Thyroid gland (tissue), 4 donors: Measurements from ENCODE around the gene LRRC8B.

Experiments used
- CTCF ChIP-seq, 6 experiments: fragments of 200-600 bp in 3 of 6; fragments of 450-650 bp in 3 of 6; sonication (generic) in 3 of 6; IDR thresholded peaks; one replicate each; pipeline ENCODE4 v1.5.1; 2016 to 2019; ENCODE audit warnings: antibody characterized with exemption in 6 of 6, mild to moderate bottlenecking in 2 of 6, inconsistent platforms in 1 of 6, moderate library complexity in 1 of 6
- POLR2A ChIP-seq, 2 donors: fragments of 450-650 bp; IDR thresholded peaks; one replicate each; pipeline ENCODE4 v1.6.1; 2017; ENCODE audit warnings: antibody characterized with exemption in 2 of 2, mild to moderate bottlenecking in 2 of 2, moderate library complexity in 1 of 2

- no peak for TF ChIP-seq CTCF (IDR thresholded peaks at IDR 0.05)
- no peak for TF ChIP-seq POLR2A (IDR thresholded peaks at IDR 0.05)
These were observed 35.4 kb upstream of the LRRC8B start for GRCh38 chr1:89489047-89489729.
